GM18505 (cell line): ENCODE data around the gene PHACTR2.
"Not testable (repeated sequence)": the region's sequence is repeated elsewhere in the genome, so short reads cannot be mapped to it uniquely, and the experiment has no call there.

ENCODE experiments used
- ATAC-seq: cut with Tn5 transposase; IDR thresholded peaks from one replicate; pipeline ENCODE4 v1.9.1; 2021; ENCODE audit not compliant: unreplicated experiment
- POLR2A ChIP-seq: IDR thresholded peaks from 4 replicates; pipeline ENCODE4 v1.6.1; 2011; ENCODE audit warnings: borderline replicate concordance; ENCODE audit not compliant: insufficient read depth, insufficient read length; ENCODE audit errors: extremely low read depth

Gene PHACTR2

GRCh38 chr6:143857651-143858050, 179.9 kb downstream of the PHACTR2 start:
- no peak for TF ChIP-seq POLR2A
- ATAC-seq: no peak

GRCh38 chr6:143859891-143860660, 182.3 kb downstream of the PHACTR2 start:
- TF ChIP-seq POLR2A: no peak
- ATAC-seq: no peak

DNA sequence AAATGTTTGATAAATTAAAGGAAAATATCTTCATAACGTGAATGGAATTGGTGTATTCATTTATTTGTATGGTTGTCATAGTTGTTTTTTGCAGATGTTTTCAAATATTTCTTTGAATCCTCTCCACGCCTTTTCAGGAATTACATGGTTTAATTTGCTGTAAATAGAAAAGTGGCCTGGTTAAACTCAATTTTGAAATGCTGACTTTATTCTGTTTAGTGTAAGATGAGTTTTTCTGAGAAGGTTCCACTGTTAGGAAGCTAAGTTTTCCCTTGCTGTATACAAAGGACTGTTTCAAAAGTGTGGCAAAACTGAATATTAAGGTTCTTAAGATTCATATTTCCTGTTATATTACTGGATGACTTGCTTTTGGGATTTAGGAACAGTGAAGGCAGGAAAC, 186.0 kb downstream of the PHACTR2 start:
- ATAC-seq: no peak
- TF ChIP-seq POLR2A: no peak

GRCh38 chr6:143864234-143864633, 186.5 kb downstream of the PHACTR2 start, which contains the start of gene ZC2HC1B:
ZC2HC1B (plus strand) TSS chr6:143864474; CDS start chr6:143864540, 66 bp downstream.
- no peak for TF ChIP-seq POLR2A
- ATAC-seq: no peak

- TF ChIP-seq POLR2A: no peak
- no peak for ATAC-seq
Observed at GRCh38 chr6:143867236-143867635, 189.5 kb downstream of the PHACTR2 start.

DNA sequence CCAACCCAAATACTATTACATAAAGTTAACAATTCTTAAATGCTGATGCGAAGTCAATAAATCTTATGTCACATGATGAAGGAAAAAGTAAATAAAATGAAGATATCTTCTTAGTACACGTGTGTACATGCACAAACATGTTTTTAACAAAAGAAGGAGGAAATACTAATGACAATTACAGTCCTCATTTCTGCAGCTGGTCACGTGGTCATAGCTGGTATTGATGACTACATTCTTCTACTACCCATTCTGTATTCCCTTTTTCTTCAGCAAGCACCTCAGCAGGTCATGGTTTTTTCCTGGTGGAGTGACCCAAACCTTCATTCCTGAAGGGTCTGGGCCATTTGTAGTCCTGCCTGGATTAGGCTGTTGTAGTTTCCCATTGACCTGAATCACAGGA, 191.0 kb downstream of the PHACTR2 start:
- not testable (repeated sequence) for ATAC-seq

DNA sequence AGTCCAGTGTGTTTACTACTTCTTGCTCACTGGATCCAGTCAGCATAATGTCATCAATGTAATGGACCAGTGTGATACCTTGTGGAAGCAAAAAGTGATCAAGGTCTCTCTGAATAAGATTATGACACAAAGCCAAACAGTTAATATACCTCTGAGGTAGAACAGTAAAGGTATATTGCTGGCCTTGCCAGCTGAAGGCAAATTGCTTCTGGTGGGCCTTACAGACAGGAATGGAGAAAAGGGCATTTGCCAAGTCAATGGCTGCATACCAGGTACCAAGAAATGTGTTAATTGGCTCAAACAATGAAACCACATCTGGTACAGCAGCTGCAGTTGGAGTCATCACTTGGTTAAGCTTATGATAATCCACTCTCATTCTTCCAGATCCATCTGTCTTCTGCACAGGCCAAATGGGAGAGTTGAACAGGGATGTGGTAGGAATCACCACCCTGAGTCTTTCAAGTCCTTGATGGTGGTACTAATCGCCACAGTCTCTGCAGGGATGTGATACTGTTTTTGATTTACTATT, 193.5 kb downstream of the PHACTR2 start:
- not testable (repeated sequence) for ATAC-seq

DNA sequence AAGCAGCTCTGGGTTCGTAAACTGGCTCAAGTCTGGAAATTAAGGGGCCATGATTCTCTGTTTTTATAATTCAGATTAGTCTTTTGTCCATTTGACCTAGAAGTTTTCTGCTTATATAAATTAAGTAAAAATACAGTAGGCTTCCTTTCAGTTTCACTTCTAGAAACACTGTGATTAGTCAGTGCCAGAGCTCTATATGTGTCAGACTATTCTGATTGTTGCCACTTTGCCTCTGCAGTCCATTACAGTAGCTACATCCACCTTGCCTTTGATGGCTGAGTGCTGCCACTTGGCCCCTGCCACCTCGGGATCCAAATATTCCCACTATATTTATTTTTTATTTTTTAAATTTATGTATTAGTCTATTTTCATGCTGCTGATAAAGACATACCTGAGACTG, 194.4 kb downstream of the PHACTR2 start:
- no peak for TF ChIP-seq POLR2A

DNA sequence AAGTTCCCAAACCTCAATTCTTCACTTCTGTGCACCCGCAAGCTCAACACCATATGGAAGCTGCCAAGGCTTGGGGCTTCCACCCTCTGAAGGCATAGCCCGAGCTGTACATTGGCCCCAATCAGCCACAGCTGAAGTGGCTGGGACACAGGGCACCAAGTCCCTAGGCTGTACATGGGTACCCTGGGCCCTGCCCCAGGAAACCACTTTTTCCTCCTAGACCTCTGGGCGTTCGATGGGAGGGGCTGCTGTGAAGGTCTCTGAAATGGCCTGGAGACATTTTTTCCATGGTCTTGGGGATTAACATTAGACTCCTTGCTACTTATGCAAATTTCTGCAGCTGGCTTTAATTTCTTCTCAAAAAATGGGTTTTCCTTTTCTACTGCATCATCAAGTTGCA, 195.8 kb downstream of the PHACTR2 start:
- ATAC-seq: not testable (repeated sequence)

More for the DNA sequence above, 194.4 kb downstream of the PHACTR2 start:
- ATAC-seq: peak; percentile 90

GRCh38 chr6:143874503-143874902, 196.7 kb downstream of the PHACTR2 start:
- ATAC-seq: not testable (repeated sequence)

DNA sequence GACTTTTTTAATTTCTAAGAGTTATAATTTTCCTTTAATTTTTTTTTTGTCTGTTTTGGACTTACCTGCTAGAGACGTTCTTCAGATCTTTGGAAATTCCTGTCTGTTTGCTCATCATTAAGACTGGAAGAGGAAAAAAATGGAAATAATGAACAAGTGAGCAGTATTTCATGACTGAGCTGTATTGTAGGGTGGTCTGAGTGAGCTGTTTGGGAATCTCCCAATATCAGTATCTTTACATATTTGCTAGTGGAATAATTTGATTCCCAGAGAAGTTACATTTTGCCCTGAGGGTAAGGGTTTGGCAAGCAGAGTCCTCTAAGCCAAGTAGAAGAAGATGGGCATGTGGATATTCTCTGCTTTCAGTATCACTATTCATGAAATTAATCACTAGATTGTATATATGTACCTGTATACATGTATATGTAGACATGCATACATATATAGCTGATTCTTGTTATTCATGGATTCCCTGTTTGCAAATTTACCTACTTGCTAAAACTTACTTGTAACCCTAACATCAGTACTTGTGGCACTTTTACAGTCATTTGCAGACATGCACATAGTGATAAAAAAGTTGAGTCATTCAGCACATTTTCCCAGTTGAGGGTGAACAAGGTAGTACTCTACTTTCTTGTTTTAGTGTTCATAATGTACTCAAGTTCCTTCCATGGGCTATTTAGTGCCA, 200.0 kb downstream of the PHACTR2 start:
- ATAC-seq: no peak
- TF ChIP-seq POLR2A: no peak

DNA sequence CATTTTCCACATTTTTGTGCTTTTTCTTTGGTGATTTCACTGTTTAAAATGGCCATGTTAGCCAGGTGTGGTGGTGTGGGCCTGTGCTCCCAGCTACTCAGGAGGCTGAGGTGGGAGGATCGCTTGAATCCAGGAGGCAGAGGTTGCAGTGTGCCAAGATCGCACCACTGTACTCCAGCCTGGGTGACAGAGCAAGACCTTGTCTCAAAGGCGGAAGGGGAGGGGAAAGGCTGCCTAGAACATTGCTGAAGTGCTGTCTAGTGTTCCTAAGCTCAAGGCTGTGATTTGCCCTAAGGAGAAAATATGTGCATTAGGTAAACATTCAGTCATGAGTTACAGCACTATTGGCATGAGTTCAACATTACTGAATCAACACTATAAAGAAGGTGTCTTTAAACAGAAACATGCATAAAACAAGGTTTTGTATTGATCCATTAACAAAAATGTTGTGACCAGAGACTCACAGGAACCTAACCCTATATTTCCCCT, 200.6 kb downstream of the PHACTR2 start:
- no peak for ATAC-seq
- no peak for TF ChIP-seq POLR2A

DNA sequence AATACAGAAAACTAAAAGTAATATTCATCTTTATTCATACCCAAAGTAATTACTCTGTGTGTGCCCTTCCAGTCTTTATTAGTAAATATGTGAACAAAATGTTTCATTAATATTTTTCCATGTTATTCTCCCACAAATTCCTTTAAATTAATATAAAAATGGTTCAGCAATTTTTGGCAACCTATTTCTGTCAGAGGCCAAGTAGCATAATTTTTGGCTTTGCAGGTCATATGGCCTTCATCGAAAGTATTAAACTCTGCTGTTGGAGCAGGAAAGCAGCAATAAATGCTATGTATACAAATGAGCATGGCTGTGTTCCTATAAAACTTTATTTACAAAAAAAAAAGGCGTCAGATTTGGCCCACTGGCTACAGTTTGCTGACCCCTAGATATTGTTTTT, 202.6 kb downstream of the PHACTR2 start:
- no peak for ATAC-seq
- TF ChIP-seq POLR2A: no peak
